Transverse colon (tissue), 4 donors: ENCODE measurements around the gene GTF2F2.

Experiments
- CTCF ChIP-seq, 5 experiments: fragments of 200-600 bp in 3 of 5; fragments of 450-650 bp in 2 of 5; sonication (generic) in 3 of 5; IDR thresholded peaks; 1 replicate in 2 of 5; 2 replicates in 3 of 5; pipeline ENCODE4 v1.5.1; 2016 to 2017; ENCODE audit warnings: antibody characterized with exemption in 5 of 5, inconsistent platforms in 3 of 5, mild to moderate bottlenecking in 2 of 5, moderate library complexity in 1 of 5
- EP300 ChIP-seq: sonication (generic); formaldehyde crosslinking; IDR thresholded peaks from one replicate; pipeline ENCODE4 v1.6.1; 2017; ENCODE audit warnings: antibody characterized with exemption, low read depth
- POLR2AphosphoS5 ChIP-seq, 3 donors: sonication (generic); formaldehyde crosslinking; IDR thresholded peaks; one replicate each; pipeline ENCODE4 v1.6.1; 2016; ENCODE audit warnings: antibody characterized with exemption in 3 of 3

DNA sequence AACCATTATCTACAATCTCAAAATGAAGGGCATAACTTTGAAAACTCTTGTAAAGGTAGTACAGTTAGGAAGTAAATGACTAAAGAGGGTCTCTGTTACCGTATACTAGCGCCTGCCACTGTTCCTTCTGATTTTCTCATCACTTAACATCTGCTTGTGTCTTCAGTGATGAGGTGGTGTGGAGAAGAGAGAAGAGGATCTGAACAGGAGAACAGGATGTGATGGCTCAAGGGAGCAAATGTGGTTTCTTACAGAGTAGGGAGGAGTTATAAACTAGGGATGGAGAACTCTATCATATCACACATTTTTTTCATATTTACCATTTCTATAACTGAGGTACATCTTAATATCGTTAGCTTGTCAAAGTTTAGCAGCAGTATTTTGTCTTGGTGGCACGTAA is 79.4 kb downstream of the GTF2F2 start:
- TF ChIP-seq POLR2AphosphoS5 (IDR thresholded peaks at IDR 0.05) (no peak), CTCF (IDR thresholded peaks at IDR 0.05) (no peak), EP300 (no peak)
